ENCODE data around the gene DHRSX.
"Not testable (repeated sequence)": the region's sequence is repeated elsewhere in the genome, so short reads cannot be mapped to it uniquely, and the experiment has no call there.

DHRSX gene

DNA sequence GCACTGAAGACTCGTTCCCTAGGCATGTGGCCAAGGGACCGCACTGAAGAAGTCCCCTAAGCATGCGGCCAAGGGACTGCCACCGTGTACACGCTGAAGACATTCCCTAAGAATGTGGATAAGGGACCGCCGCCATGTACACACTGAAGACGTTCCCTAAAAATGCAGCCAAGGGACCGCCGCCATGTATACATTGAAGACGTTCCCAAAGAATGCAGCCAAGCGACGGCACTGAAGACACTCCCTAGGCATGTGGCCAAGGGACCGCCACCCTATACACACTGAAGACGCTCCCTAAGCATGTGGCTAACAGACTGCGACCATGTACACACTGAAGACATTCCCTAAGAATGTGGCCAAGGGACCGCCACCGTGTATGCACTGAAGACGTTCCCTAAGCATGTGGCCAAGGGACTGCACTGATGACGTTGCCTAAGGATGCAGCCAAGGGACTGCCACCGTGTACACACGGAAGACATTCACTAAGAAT is 31.5 kb downstream of the DHRSX start:
- H3K27me3 ChIP-seq (replicated peaks), result no peaks in the 10 kb centered on the region
- DNase-seq, result no peak
- TF ChIP-seq, protein P1, sequence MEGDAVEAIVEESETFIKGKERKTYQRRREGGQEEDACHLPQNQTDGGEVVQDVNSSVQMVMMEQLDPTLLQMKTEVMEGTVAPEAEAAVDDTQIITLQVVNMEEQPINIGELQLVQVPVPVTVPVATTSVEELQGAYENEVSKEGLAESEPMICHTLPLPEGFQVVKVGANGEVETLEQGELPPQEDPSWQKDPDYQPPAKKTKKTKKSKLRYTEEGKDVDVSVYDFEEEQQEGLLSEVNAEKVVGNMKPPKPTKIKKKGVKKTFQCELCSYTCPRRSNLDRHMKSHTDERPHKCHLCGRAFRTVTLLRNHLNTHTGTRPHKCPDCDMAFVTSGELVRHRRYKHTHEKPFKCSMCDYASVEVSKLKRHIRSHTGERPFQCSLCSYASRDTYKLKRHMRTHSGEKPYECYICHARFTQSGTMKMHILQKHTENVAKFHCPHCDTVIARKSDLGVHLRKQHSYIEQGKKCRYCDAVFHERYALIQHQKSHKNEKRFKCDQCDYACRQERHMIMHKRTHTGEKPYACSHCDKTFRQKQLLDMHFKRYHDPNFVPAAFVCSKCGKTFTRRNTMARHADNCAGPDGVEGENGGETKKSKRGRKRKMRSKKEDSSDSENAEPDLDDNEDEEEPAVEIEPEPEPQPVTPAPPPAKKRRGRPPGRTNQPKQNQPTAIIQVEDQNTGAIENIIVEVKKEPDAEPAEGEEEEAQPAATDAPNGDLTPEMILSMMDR (IDR thresholded peaks at IDR 0.05; ENCODE audit: low read depth, low read length, missing control alignments), result no peak
- H3K4me3 ChIP-seq (ENCODE audit: low read depth, low read length), result no peak overlapping the region
- H3K27ac ChIP-seq, result no peak overlapping the region
- in situ Hi-C loops (cut with HindIII; ENCODE audit: low pct_ligation_motif_present, low sequenced_read_pairs), result no loop called here
- no peaks in the 10 kb centered on the region for H3K36me3 ChIP-seq (replicated peaks)

GRCh38 chrX:2468261-2469195 is 32.2 kb downstream of the DHRSX start:
- H3K4me3 ChIP-seq (ENCODE audit: low read depth, low read length), result no peak overlapping the region
- H3K36me3 ChIP-seq (replicated peaks), result no peaks in the 10 kb centered on the region
- no peak overlapping the region for H3K27ac ChIP-seq
- TF ChIP-seq, protein P1 (IDR thresholded peaks at IDR 0.05; ENCODE audit: low read depth, low read length, missing control alignments), result no peak
- in situ Hi-C loops (cut with HindIII; ENCODE audit: low pct_ligation_motif_present, low sequenced_read_pairs), result no loop called here
- H3K27me3 ChIP-seq (replicated peaks), result no peaks in the 10 kb centered on the region
- peak; percentile 11 for DNase-seq

- no peaks in the 10 kb centered on the region for H3K36me3 ChIP-seq (replicated peaks)
- TF ChIP-seq, protein P1 (IDR thresholded peaks at IDR 0.05; ENCODE audit: low read depth, low read length, missing control alignments), result no peak
- no peak overlapping the region for H3K27ac ChIP-seq
- in situ Hi-C loops (cut with HindIII; ENCODE audit: low pct_ligation_motif_present, low sequenced_read_pairs), result no loop called here
- no peaks in the 10 kb centered on the region for H3K27me3 ChIP-seq (replicated peaks)
- no peak for DNase-seq
- H3K4me3 ChIP-seq (ENCODE audit: low read depth, low read length), result no peak overlapping the region
Observed at GRCh38 chrX:2466876-2467656, 33.7 kb downstream of the DHRSX start.

GRCh38 chrX:2464677-2465166 is 36.1 kb downstream of the DHRSX start:
- TF ChIP-seq, protein P1 (IDR thresholded peaks at IDR 0.05; ENCODE audit: low read depth, low read length, missing control alignments), result no peak
- Histone ChIP-seq H3K36me3 (replicated peaks) (no peaks in the 10 kb centered on the region), H3K4me3 (ENCODE audit: low read depth, low read length) (no peak overlapping the region), H3K27ac (no peak overlapping the region), H3K27me3 (replicated peaks) (no peaks in the 10 kb centered on the region)
- in situ Hi-C loops (cut with HindIII; ENCODE audit: low pct_ligation_motif_present, low sequenced_read_pairs), result no loop called here
- peak; percentile 35 for DNase-seq

DNA sequence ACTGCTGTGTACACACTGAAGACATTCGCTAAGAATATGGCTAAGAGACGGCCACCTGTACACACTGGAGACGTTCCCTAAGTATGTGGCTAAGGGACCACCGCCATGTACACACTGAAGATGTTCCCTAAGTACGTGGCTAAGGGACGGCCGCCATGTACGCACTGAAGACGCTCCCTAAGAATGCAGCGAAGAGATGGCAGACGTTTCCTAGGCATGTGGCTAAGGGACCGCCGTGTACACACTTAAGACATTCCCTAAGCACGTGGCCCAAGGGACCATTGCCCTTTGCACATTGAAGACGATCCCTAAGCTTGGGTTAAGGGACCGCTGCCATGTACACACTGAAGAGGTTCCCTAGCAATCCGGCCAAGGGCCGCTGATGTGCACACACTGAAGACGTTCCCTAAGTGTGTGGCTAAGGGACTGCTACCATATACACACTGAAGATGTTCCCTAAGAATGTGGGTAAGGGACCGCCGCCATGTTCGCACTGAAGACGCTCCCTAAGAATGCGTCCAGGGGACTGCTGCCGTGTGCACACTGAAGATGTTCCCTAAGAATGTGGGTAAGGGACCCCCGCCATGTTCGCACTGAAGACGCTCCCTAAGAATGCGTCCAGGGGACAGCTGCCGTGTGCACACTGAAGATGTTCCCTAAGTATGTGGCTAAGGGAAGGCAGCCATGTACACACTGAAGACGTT is 36.7 kb downstream of the DHRSX start:
- Histone ChIP-seq H3K27ac (peak overlapping the region; percentile 79), H3K36me3 (replicated peaks) (no peaks in the 10 kb centered on the region), H3K4me3 (ENCODE audit: low read depth, low read length) (no peak overlapping the region), H3K27me3 (replicated peaks) (no peaks in the 10 kb centered on the region)
- TF ChIP-seq, protein P1 (IDR thresholded peaks at IDR 0.05; ENCODE audit: low read depth, low read length, missing control alignments), result no peak
- peak; percentile 14 for DNase-seq
- in situ Hi-C loops (cut with HindIII; ENCODE audit: low pct_ligation_motif_present, low sequenced_read_pairs), result no loop called here

DNA sequence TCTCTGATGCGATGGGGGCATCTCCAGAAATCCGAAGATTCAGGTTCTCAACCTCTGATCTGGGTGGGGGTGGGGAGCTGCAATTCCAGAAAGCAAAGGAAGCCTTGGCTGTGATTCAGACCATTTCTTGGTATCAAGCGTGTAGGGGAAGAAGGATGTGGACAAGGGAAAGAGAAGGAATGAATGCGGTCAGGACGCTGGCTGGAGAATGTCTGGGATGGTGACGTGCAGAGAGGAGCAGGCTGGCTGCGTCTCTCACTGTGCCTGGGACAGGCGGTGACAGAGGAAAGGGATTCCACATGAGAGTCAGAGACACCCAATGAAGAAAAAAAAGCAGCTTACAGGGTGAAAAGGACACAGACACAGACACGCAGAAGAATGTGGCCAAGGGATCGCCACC is 37.3 kb downstream of the DHRSX start:
- H3K36me3 ChIP-seq (replicated peaks); H3K27me3 ChIP-seq (replicated peaks); H3K4me3 ChIP-seq (ENCODE audit: low read depth, low read length); in situ Hi-C loops (cut with HindIII; ENCODE audit: low pct_ligation_motif_present, low sequenced_read_pairs): not testable (repeated sequence)
- H3K27ac ChIP-seq, result peak overlapping the region; percentile 79
- peak; percentile 81 for DNase-seq

All from brain microvascular endothelial cell (primary cell).